Raji (cell line): Measurements from ENCODE around the gene CNPY3.

Experiments
- POLR2A ChIP-seq: IDR thresholded peaks from 2 replicates; pipeline ENCODE4 v1.6.1; 2011; ENCODE audit warnings: low read depth, low read length, control low read depth; ENCODE audit not compliant: insufficient read depth

Gene CNPY3

DNA sequence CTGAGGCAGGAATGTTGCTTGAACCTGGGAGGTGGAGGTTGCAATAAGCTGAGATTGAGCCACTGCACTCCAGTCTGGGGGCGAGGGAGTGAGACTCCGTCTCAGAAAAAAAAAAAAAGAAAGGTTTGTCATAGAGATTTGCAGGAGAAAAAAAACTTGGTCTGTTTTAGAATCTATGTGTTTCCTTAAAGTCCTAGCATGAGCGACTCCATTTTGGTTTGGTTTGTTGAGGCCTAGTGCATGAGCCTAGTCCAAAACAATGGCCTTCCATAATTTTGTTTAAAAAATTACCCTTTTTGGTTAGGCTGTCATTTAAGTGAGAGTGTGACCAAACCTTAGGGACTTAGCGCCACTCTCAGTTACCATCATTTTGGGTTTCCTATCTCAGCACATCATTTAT lies 23.1 kb downstream of the CNPY3 start:
- no peak for TF ChIP-seq POLR2A

GRCh38 chr6:42958125-42958524 lies 28.8 kb downstream of the CNPY3 start:
- no peak for TF ChIP-seq POLR2A

- TF ChIP-seq POLR2A = no peak
Measured at GRCh38 chr6:42959917-42960242, 30.6 kb downstream of the CNPY3 start.

- TF ChIP-seq POLR2A = no peak
Measured at GRCh38 chr6:42960243-42961019, 31.2 kb downstream of the CNPY3 start, which contains the start of gene GNMT. GNMT (plus strand) TSS chr6:42960754; CDS start chr6:42960768, 14 bp downstream.

- TF ChIP-seq POLR2A = no peak
Measured at GRCh38 chr6:42961020-42961470, 31.8 kb downstream of the CNPY3 start.

DNA sequence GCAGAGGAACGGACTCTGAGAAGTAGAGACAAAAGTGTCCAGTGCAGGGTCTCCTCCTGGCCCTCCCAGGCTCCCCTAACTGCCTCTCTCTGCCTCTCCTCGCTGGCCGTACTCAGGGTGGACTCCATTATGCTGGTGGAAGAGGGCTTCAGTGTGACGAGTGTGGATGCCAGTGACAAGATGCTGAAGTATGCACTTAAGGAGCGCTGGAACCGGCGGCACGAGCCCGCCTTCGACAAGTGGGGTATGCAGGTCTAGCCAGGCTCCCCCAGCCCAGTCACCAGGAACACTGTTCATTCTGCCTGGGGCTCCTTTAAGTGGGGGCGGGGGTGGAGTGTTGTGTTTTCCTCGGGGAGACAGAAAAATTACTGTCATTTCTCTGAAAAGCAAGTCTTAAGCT lies 32.8 kb downstream of the CNPY3 start:
- no peak for TF ChIP-seq POLR2A

DNA sequence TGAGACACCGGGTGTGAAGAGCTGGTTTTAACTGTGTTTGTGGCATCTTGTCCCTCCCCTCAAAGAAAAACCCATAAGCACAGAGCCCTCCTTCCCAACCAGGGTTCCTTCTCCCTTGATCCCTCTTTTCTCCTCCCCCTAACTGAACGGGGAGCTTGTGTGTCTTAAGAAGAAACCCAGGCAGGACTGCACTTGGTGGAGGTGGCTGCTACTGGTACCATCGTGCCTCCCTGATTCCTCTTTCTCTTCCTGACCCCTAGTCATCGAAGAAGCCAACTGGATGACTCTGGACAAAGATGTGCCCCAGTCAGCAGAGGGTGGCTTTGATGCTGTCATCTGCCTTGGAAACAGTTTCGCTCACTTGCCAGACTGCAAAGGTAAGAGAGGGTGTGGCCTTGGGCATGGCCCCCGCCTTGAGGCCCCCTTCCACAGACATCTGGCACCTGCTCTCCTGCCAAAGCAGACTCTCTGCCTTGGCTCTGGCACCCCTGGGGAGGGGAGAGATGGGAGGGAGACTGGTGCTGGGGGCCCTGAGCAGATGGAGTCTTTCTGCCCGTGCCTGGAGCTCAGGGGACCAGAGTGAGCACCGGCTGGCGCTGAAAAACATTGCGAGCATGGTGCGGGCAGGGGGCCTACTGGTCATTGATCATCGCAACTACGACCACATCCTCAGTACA lies 33.4 kb downstream of the CNPY3 start:
- no peak for TF ChIP-seq POLR2A

DNA sequence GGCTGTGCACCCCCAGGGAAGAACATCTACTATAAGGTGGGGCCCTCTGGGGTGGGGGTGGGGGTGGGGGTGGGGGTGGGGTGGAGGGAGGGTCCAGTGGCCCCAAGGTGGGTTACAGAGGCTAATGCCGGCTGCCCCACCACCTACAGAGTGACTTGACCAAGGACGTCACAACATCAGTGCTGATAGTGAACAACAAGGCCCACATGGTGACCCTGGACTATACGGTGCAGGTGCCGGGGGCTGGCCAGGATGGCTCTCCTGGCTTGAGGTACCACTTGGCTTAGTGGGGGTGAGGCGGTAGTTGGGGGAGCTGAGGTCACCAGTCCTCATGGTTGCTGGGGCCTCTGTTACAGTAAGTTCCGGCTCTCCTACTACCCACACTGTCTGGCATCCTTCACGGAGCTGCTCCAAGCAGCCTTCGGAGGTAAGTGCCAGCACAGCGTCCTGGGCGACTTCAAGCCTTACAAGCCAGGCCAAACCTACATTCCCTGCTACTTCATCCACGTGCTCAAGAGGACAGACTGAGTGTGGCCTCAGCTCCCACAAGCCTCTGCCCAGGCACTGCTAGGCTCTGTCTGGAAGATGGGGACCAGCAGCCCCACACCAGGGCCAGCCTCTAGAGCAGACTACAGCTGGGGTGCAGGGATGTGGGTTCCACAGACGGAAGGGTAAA lies 34.0 kb downstream of the CNPY3 start:
- TF ChIP-seq POLR2A = no peak

DNA sequence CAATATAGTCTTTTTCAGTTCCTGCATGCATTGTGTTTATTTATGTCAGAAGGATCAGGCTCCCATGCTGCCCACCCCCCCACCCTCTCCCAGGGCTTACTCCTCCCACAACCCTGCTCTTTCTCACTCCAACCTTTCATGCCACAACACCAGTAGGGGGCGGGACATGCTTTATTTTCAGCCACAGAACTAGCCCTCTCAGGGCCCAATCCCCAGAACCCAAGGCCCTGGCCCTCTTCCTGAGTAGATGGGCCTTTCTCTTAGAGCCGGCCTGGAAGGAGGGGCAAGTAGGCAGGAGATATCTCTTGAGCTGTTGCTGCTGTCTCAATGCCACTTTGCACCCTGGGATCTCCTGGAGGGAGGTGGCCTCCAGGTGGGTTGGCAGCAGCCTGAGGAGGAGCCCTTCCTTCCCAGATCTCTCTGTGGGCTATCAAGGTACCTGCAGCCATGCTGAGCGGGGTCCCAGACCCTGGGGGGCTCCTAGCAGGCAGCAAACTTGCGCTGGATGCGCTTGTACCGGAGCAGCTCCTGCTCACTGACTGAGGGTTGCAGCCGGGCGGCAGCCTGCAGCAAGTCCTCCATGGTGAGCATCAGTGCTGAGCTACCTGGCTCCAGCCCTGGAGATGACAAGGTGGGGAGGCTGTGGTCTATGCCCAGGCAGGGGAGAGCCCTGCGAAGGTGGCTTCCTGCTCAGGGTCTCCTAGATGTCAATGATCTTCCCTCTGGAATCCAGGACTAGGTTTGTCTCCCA lies 34.8 kb downstream of the CNPY3 start:
- TF ChIP-seq POLR2A = no peak

DNA sequence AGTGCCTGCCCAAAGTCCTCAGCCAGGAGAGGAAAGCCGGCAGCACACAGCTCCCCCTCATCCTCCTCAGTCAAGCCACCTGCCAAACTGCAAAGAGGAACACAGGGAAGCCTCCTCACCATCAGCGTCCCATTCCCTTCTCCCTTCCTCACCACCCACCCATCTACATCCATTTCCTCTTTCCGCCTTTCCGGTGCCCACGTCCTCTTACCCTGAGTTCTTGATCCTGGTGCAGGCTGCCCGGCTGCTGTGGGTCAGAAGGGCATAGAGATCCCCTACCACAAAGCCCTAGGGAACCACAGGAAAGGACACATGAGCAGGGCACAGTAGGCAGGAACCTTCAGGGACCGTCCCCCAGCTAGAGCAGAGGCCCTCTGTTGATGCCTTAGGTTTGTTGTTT lies 37.3 kb downstream of the CNPY3 start:
- no peak for TF ChIP-seq POLR2A

- TF ChIP-seq POLR2A = no peak
Measured at GRCh38 chr6:42967228-42967627, 37.9 kb downstream of the CNPY3 start.

GRCh38 chr6:42968126-42968701 lies 38.9 kb downstream of the CNPY3 start:
- TF ChIP-seq POLR2A = no peak

GRCh38 chr6:42968783-42969182 lies 39.5 kb downstream of the CNPY3 start:
- no peak for TF ChIP-seq POLR2A

DNA sequence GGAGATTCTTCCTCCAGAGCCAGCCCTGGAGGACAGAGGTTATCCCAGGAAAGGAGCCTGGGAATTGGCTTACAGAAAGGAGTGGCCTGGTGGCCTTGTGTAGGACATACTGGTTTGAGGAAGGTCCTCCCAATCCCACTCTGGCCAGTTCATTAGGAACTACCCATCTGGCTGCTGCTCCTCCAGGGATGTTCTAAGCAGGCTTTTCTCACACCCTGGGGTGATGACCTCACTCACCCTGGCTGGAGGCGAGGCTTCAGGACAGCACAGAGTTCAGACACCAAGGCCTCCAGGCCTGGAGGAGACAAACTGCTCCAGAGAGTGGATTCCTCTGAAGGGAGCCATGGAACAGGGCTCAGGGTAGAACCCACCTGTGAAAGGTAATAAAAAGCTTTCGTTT lies 40.2 kb downstream of the CNPY3 start:
- no peak for TF ChIP-seq POLR2A

DNA sequence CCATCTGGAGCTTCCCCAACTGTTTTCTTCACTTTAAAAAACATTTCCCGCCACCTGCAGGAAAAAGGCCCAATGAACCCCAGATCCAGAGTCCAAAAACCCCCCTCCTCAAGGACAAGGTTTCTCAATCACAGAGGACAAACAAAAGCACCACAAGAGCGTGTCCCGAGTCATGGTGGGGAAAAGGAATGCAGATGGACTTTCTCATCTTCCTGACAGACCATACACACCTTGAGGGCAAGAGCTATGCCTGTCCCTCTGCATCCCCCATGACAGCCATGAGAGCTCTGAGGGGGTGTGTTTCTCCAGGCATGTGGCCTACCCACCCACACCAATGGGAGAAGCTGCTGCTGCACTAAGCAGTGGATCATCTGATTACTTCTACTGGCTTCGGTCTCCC lies 40.7 kb downstream of the CNPY3 start:
- TF ChIP-seq POLR2A = no peak

- no peak for TF ChIP-seq POLR2A
Measured at GRCh38 chr6:42970871-42971612, 41.8 kb downstream of the CNPY3 start.
